Measurements from ENCODE around the gene NKD1.

Gene NKD1

GRCh38 chr16:50697881-50698767 is 149.9 kb downstream of the NKD1 start:
- no peak for DNase-seq

All from fibroblast of skin of right biceps (primary cell).